Stimulated activated CD8-positive, alpha-beta memory T cell treated with anti-CD3 and anti-CD28 coated beads, Interleukin-4, amount 100 ng/mL, for 48 hours (primary cell): ENCODE results near the gene AIMP1.

ENCODE experiments used
- DNase-seq: peaks from one replicate; pipeline ENCODE4 v3.0.0-alpha.2; 2020

AIMP1 gene

DNA sequence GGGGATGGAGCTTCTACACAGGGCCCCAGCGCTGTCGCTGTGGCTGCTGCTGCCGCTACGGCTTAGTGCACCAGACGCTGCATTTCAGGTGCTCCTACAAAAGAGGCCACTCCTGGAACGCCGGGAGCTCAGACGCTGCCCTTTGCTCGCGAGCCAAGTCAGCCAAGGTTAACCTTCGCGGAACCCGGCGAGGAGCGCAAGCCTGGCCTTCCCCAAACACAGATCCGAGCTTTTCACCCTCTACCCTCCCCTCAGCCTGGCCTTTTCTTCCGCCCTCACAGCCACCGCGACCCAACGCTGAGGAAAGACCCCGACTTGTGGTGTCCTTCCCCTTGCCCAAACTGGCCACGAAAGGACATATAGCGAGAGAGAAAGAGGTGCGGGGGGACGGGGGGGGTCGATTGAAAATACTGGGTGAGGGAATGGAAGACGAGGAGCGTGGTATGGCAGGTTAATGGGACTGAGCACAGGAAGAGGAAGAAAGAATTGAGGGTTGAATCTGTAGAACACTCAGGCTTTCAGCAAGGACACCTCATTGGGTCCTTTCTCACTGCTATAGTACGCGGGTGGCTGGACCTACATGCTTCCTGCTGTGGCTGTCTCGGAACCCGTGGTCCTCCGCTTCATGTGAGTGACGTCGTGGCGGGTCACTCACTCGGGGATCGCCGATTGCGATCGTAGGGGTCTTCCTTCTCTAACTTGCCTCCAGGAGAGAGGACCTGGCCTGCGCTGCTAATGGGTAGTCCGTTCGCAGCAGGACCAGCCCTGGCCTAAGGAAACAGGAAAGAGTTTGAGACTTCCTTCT lies at the start of gene AIMP1, which contains the start of gene TBCK:
Gene AIMP1 (plus strand): TSS at position 583 of the 805 bp plus-strand sequence. CDS start 8,460 bp downstream, outside the sequence.
Gene TBCK (minus strand): TSS at position 242 of the 805 bp plus-strand sequence. CDS start 7,249 bp downstream, outside the sequence.
- peak; percentile 89 for DNase-seq

GRCh38 chr4:106268786-106269185 lies 47.6 kb upstream of the AIMP1 start:
- DNase-seq = no peak

- DNase-seq = no peak
Measured at GRCh38 chr4:106269711-106270110, 46.6 kb upstream of the AIMP1 start.

DNA sequence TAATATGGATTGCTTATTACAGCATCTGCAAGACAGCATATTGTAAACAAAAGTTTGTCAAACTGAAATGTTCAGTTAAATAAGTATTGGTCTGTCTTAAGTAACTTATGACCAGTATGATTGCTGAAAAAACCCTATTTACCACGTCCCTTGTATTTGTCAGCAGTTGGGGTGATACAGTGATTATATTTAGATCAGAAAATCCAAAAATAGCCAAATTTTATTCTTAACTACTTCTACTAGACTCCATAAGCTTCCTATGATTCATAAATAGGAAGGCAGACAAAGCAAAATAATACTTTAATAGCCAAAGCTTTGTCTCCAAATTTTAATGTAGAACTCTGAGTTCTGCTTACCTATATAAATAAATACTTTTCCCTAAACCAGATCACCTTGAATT lies 45.6 kb upstream of the AIMP1 start:
- no peak for DNase-seq

GRCh38 chr4:106273831-106274230 lies 42.5 kb upstream of the AIMP1 start:
- DNase-seq = no peak

DNA sequence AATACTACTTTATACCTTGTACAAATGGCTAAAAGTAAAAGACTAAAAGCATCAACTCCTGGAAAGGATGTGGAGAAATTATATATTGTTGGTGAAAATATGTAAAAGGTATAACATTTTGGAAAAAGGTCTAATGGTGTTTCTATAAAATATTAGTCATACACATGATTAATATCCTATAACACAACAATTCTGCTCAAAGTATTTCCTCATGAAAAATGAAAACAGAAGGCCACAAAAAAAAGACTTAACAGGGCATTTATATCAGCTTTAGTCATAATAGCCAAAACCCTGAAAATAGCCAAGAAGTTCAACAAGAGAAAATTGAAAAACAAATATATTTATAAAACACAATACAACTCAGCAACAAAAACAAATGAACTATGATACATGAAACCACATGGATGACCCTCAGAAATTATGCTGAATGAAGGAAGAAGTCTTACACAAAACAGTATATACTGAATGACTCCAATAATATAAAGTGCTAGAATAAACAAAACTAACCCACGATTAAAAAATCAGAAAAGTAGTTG lies 39.1 kb upstream of the AIMP1 start:
- DNase-seq = no peak

DNA sequence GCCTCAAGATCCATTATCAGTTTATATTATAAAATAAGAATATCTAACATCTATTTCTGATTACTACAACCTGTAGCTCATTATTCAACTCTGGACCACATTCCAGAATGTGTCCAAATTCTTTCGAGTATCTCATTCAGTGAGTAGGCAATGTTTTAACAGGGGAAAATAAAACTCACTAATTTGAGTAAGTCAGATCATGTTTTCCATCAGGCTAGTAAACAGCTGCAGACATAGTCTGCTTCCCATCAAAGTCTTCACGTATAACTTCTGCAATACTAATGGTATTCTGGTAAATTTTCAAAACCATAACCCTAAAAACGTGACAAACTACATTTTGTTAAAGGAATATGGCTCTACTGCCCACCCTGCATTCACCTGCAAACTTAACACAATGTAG lies 32.1 kb upstream of the AIMP1 start:
- DNase-seq = no peak

GRCh38 chr4:106286611-106287010 lies 29.7 kb upstream of the AIMP1 start:
- no peak for DNase-seq

DNA sequence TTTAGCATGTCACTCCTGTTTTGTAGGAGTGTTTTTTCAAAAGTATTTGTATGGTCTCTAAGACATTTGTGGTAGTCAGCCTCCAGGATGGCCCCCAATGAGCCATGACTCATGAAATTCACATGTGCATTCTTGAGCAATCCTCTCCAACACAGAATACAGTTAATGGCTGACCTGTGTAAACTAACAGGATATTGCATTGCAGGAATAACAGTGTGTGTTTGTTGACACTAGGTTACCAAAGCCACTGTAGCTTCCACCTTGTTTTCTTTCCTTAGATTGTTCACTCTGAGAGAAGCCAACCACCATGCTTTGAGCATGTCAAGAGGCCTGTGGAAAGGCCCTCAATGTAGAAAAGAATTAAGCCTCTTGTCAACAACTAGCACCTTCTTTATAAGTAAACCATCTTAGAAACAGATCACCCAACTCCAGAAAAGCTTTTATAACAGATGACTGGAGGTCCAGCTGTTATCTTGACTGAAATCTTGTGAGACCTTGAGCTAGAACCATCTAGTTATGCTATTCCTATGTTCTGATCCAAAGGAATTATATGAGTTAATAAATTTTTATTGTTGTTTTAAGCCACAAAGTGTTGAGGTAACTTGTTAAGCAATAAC lies 28.9 kb upstream of the AIMP1 start:
- DNase-seq = no peak

DNA sequence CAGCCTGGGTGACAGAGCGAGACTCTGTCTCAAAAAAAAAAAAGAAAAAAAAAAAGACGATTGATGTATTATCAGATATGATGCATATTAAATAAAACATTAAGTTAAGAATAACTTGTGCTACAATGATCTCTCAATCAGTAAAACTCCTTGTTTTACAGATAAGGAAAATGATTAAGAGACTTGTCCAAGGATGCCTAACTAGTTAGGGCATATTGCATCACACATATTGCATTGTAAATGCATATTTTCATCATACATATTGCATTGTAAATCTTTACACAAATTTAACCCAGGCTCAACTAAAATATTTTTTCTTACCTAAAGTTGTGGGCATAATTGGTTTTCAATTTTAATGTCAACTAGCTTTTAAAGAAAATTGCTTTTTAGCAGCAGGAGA lies 26.6 kb upstream of the AIMP1 start:
- no peak for DNase-seq

- DNase-seq = no peak
Measured at GRCh38 chr4:106291678-106292077, 24.7 kb upstream of the AIMP1 start.

GRCh38 chr4:106294062-106294461 lies 22.3 kb upstream of the AIMP1 start:
- no peak for DNase-seq

DNA sequence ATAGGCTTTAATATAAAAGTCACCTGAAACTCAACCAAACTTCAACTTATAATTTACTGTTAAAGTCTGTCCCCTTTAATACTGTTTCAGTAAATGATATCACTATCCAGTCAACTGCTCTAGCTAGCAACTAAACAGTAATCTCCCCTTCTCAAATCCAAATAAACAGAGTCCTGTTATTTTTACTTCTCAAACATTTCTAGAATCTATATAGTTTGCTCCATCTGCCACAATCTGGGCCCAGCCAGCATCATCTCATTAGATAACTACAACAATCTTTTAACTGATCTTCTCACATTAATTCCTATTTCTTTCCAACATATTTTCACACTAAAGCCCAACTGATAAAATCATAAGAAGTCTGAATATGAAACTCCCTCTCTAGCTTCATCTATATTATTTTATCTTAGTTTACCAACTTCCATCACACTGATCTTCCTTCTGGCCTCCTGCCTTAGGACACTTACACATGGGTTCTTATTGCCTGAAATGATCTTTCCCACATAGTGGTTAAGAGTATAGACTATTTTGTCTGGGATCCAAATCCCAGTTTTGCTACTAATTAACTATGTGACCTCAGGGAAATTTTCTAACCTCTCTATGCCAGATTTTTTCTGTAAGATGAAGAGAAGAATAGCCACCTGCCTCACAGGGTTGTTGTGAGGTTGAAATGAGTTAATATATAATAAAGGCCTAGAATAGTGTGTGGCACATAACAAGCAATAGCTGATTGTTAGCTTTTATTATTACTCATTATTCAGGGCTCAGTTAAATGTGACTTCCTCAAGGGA lies 18.9 kb upstream of the AIMP1 start:
- no peak for DNase-seq

GRCh38 chr4:106299977-106300376 lies 16.4 kb upstream of the AIMP1 start:
- DNase-seq = no peak

GRCh38 chr4:106301393-106302061 lies 14.8 kb upstream of the AIMP1 start:
- DNase-seq = no peak

- no peak for DNase-seq
Measured at GRCh38 chr4:106302062-106302438, 14.3 kb upstream of the AIMP1 start.

DNA sequence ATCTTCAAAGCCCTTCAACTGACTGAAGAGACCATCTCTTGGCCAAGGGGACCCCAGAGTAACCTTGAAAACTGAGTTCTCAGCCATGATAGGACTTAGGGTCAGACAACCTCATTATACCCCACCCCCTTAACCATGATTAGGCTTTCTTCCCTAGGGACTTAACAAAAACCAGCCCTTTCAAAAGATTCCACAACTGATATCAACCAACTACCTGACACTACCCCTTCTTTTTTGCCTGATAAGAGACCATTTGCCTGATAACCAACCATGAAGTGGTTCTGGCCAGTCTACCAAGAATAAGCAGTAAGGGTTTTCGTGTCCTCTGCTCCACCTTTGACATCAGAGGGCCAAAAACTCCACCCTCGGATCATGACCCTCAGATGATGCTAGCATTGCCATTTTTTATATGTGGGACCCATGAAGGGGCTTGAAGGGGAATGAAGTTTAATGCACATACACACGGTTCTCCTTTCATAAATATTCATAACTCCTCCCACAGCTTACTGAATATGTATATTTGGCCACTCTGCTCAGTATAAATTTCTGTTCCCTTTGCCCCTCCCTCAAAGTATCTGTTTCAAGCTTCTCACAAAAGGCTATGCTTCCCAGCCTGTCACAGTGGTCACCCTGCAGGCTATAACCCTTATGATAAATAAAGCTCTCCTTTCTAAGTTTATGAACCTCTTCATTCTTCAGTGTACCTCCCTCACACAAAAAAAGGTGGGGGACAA lies 12.6 kb upstream of the AIMP1 start:
- DNase-seq = no peak

- no peak for DNase-seq
Measured at GRCh38 chr4:106304632-106305031, 11.7 kb upstream of the AIMP1 start.

DNA sequence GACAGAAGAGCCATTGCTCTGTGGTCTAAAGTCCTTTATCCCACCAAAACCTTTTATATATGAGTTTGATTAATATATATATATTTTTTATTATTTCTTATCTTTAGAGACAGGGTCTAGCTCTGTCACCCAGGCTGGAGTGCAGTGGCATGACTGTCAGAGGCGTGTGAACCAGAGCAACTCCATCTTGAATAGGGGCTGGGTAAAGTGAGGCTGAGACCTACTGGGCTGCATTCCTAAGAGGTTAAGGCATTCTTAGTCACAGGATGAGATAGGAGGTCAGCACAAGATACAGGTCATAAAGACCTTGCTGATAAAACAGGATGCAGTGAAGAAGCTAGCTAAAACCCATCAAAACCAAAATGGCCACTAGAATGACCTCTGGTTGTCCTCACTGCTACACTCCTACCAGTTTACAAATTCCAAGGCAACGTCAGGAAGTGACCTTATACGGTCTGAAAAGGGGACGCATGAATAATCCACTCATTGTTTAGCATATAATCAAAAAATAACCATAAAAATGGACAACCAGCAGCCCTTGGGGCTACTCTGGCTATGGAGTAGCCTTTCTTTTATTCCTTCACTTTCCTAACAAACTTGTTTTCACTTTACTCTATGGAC lies 10.8 kb upstream of the AIMP1 start:
- no peak for DNase-seq

- no peak for DNase-seq
Measured at GRCh38 chr4:106306561-106306960, 9.8 kb upstream of the AIMP1 start.

GRCh38 chr4:106312377-106312776 lies 4.0 kb upstream of the AIMP1 start:
- no peak for DNase-seq
